HG03571 (cell line): Measurements from ENCODE around the gene ANKRD28.

ENCODE experiments used
- ATAC-seq: cut with Tn5 transposase; IDR thresholded peaks from one replicate; pipeline ENCODE4 v1.9.1; 2021; ENCODE audit not compliant: unreplicated experiment

ANKRD28 gene

GRCh38 chr3:15804553-15805095, 6.8 kb upstream of the ANKRD28 start:
- ATAC-seq = peak; percentile 57

DNA sequence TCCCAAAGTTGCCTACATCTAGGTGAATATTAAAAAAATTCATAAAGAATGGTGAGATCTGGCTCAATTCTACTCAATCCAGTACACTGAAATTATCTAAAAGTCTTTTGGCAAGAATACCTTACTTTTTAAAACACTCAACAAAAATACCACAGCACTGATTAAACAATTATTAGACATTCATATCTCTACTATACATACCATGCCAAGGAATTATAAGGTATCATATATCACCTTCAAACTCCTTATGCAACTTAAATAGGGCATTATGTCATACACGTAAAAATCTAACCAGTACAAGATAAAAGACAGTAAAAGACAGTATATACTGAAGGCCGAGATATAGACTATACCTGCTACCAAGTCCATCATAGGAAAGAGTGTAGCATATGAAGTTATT, 6.1 kb upstream of the ANKRD28 start:
- ATAC-seq = no peak

GRCh38 chr3:15801298-15801697, 3.5 kb upstream of the ANKRD28 start:
- ATAC-seq = no peak

GRCh38 chr3:15800780-15801179, 3.0 kb upstream of the ANKRD28 start:
- no peak for ATAC-seq

GRCh38 chr3:15800327-15800726, 2.5 kb upstream of the ANKRD28 start:
- ATAC-seq = no peak

DNA sequence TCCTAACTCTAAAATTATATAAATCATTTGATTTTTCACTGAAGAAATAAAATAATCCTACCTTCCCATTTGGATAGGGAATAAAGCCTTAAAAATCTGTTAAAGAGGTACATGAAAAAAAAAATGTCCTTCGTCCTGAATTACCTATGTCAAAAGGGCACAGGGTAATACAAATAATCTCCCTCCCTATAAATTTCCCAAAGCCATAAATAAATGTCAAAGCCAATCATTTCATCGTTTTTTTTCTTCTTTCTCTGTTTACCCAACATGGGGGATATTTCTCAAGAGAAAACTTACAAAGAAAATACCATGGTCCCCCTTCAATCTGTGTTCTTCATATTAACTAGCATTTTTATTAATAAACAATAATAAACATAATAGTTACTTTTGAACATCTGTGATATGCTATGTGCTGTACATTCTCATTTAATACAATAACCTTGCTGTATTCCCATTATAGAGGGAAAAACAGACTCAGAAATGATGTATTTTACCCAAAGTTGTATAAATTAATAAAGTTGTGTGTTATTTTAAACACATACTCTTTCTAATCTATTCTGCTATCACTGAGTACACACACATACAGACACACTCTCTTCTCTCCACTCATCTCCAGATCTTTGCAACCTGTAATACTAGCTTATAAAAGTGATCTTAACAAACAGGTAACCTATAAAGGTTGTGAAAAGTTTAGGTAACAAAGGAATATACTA, 910 bp upstream of the ANKRD28 start:
- no peak for ATAC-seq

DNA sequence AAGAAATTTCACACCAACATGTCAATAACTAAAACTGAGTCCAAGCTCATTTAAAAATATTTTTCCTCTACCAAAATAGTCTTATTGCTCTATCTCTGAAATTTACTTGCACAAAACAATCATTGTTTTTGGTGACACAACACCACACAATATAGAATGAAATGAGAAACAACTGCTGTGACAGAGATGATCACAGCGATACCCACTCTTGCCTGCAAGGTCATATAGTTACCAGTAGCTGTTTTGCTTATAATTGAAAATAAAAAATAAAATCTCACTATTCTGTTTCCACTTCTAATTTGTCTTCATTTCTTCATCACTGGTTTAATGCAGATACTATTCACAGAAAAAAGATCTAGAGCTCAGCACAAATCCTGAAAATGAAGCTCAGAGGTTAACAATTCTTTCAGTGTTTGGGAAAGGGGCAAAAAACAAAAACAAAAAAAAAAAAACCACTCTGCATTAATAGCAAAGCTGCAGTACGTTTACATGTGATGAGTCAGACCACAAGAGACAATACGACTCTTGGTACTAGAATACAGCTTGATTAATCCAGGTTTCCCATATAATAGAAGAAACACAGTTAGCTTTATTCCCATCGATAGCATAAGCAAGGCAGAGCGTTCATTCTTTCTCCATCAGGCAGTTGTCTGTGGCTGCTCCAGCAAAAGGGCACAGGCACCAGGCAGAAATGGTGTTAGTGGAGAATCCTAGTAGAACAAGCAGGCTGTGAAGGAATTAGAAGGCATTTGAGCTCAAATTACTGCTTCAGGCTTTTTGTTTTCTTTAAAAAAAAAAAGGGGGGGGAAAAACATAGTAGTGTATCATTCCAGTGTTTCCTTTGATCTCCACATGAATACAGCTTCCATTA, 773 bp downstream of the ANKRD28 start:
- no peak for ATAC-seq

DNA sequence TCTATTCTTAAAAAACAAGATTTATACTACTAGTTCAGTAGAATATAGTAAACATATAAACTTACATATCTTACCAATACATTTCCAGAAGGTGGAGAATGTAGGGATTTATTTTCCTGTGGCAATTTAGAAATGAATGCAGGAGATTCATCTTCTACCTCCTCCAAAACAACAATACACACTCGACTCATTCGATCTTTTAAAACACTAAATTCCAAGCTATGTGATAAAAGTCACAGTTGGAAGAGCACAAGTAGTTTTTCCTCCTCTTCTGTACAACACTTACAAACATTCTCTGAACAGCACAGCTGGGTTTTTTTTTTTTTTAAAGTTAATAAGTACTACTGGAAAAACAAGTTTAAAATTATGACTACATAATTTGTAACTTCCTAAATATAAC, 1.4 kb downstream of the ANKRD28 start:
- ATAC-seq = no peak

DNA sequence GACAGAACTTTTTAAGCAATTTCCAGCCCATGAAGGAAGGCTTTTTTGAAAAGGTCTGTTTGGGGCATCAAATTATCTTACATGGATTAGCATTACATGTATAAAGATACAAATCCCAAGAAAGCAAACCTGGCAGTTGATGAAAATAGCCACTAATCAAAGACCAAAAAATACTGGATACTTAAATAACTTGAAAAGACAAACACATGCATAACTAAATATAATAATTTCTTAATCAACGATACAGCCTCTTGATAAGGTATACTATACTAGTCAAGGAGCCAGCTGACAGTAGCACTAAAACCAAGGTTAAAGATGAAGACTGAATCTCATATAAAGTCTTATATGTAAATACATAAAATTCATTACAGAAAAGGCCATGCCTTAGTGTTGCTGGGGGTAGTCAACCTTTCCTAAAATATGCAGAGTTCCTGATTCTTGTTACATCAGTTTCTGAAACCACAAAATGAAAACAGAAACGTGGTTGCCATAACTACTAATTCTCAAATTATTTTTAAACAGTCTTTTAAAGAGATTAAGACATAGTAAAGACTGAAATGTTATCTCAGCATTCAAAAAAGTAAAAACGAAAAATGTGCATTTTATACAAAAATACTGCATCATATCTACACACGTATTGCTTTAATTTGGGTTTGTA, 2.0 kb downstream of the ANKRD28 start:
- peak; percentile 36 for ATAC-seq

GRCh38 chr3:15794842-15795650, 2.7 kb downstream of the ANKRD28 start:
- no peak for ATAC-seq

DNA sequence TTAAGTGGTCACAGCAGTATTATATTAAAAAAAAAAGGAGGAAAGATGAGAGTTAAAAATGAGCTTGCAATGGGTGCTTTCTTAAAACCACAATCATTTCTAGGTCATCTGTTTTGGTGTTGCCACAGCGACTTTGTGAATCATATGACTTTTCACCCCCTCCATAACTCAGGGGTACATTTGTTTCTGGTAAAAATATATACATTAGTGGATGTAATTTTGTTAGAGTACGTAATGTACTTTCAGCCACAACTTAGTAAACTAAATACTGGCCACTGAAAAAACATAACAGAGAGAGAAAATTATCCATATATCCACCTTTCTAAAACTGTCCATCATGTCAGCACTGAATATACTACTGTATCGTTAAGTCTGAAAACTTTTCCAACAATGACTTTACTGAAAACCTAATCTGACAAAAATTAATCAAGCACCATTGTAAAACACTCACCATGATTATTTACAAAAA, 3.4 kb downstream of the ANKRD28 start:
- ATAC-seq = no peak

GRCh38 chr3:15791525-15791924, 6.3 kb downstream of the ANKRD28 start:
- ATAC-seq = no peak

- no peak for ATAC-seq
These were observed 9.8 kb downstream of the ANKRD28 start for GRCh38 chr3:15787941-15788340.

DNA sequence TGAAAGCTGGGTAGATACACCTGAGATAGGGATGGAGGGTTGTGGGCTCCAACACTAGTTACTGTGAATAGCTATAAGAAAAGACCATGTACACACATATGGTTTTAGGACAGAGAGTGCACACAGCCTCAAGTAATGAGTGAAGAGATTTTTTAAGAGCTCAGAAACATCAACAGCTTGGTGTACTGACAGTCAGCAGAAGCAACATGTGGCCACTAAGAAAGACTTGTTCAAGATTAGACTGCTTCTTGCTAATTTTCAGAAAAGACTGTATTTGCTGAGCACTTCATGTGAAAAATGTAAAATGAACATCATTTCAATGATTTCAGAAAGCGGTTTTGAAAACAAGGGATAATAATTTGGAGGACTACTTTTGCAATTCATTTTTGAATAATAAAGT, 10.3 kb downstream of the ANKRD28 start:
- no peak for ATAC-seq

- ATAC-seq = no peak
These were observed 14.3 kb downstream of the ANKRD28 start for GRCh38 chr3:15783361-15783969.

DNA sequence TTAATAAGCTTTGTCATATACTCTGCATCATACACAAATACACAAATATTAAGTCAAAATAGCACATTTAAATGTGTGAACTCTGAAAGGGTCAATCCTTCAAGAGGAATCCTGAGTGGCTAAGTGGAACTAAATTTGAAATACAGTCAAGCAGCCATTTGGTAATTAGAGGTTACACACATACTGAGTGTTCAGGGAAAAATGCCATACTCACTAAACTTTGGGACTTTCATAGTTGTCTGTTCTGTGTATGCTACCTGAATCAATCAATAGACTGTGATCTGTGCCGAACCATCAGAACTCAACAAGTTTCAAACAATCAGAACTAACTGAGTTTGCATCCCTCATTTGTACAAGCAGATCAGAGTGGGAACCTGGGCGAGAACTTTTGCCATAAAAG, 15.3 kb downstream of the ANKRD28 start:
- no peak for ATAC-seq

- ATAC-seq = no peak
These were observed 16.0 kb downstream of the ANKRD28 start for GRCh38 chr3:15781637-15782402.

DNA sequence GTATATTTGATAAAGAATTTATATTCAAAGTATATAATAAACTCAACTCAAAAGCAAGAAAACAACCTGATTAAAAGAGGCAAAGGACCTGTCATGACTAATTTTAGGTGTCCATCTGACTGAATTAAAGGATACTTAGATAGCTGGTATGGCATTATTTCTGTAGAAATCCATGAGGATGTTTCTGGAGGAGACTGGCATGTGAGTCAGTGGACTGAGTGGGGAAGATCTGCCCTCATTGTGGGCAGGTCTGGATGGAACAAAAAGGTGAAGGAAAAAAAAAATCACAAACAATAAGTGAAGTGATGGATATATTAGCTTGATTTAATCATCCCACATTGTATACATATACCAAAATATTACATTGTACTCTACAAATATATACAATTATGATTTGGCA, 16.6 kb downstream of the ANKRD28 start:
- ATAC-seq = no peak

GRCh38 chr3:15779111-15779510, 18.7 kb downstream of the ANKRD28 start:
- no peak for ATAC-seq
